GM21381 (cell line): ENCODE data around the gene RPA4.
A peak's percentile ranks its signal among the peaks of the same experiment; 100 is the strongest.
"Not testable (repeated sequence)": the region's sequence is repeated elsewhere in the genome, so short reads cannot be mapped to it uniquely, and the experiment has no call there.

ENCODE experiments used
- ATAC-seq: cut with Tn5 transposase; IDR thresholded peaks from one replicate; pipeline ENCODE4 v1.9.1; 2021; ENCODE audit warnings: mild to moderate bottlenecking, moderate library complexity; ENCODE audit not compliant: unreplicated experiment

RPA4 gene, protein sequence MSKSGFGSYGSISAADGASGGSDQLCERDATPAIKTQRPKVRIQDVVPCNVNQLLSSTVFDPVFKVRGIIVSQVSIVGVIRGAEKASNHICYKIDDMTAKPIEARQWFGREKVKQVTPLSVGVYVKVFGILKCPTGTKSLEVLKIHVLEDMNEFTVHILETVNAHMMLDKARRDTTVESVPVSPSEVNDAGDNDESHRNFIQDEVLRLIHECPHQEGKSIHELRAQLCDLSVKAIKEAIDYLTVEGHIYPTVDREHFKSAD

GRCh38 chrX:96883608-96884007 lies at the start of gene RPA4:
TSS of gene RPA4 (plus strand) at chrX:96883908. CDS start at chrX:96884311, 403 bp downstream.
- no peak for ATAC-seq

DNA sequence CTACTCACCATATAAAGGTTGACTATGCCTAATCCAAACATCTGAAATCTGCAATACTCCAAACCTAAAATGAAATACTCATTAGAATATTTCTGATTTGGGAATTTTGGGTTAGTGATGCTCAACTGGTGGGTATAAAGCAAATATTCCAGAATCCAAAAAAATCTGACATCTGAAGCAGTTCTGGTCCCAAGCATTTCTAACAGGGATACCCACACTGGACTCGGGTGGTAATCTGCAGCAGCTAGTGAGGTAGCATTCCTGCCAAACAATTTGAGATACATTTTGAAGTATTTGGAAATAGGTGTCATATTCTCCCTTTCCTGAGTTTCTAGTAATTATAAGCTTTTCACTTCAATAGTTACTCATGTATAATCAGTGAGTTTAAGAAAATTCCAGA lies 49.6 kb upstream of the RPA4 start:
- ATAC-seq: no peak

- ATAC-seq: peak; percentile 75
Measured at GRCh38 chrX:96835660-96836289, 47.9 kb upstream of the RPA4 start.

GRCh38 chrX:96837808-96838207 lies 45.9 kb upstream of the RPA4 start:
- no peak for ATAC-seq

DNA sequence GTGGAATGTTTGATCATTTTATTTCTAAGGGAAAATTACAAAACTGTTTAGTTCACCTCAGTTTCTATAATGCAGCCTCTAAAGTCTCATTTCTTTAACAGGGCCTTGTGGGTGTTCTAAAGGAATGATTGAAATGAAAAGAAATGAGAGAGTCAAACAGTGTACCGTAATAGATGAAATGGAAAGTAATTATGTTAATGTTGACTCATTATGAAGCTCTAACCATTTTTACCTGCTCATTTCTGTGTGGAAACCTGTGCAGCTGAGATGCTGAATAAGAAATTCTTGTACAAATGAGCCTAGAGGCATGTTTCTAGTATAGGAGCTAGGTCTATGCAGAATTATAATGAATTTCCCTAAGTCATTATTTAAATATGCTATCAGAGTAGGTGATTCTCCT lies 45.2 kb upstream of the RPA4 start:
- ATAC-seq: no peak

- ATAC-seq: no peak
Measured at GRCh38 chrX:96841325-96841724, 42.4 kb upstream of the RPA4 start.

GRCh38 chrX:96841866-96842265 lies 41.8 kb upstream of the RPA4 start:
- not testable (repeated sequence) for ATAC-seq

DNA sequence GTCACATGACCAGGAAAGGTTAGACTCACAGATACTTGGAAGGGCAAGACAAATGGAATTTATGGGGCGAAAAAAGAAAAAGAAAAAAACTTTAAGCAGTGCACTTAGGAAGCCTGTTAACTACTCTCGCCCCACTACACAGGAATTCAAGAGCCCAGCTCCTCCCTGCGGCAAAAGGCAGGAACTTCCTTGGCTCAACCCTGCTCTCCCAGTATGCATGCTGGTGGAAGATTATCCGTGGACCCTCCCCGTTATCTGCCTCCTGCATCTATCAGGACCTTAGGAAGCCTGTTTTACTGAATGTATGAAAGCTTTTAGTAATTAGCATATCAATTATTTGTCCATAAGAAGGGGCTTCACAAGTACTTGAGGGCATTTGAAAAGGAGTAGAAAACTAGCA lies 40.1 kb upstream of the RPA4 start:
- no peak for ATAC-seq

DNA sequence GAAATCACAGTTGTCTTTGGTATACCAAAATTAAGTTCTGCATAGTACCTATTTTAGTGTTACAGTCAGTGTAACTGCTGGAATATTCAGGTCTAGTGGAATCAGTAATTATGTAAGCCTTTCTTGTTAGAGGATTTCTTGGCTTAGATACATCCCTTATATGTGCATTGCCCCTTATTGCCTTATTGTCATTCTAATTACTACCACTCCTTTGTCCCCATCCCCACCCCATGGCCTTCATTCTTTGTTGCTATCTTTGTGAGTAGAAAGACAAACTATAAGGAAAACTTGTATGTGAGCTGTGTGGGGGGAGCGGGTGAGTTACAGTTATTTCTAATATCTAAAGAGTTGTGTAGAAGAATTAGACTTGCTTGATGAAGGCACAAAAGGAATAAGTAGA lies 36.9 kb upstream of the RPA4 start:
- ATAC-seq: no peak

- ATAC-seq: not testable (repeated sequence)
Measured at GRCh38 chrX:96859422-96859821, 24.3 kb upstream of the RPA4 start.

DNA sequence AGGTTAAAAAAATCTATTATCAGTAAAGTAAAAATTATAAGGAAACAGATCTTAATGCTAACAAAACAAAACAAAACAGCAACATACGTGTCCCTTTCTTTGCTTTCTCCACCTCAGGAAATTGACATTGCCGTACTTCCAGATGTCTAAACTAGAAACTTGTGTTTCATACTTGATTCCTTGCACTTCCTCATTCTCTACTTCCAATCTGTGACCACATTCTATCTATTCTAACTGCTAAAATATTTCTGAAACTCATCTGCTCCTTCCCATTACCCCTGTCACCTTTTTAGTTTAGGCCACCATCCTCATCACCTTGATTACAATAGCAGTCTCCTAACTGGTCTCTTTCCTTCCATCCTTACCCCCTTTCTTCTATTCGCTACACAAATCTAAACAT lies 22.5 kb upstream of the RPA4 start:
- ATAC-seq: no peak

DNA sequence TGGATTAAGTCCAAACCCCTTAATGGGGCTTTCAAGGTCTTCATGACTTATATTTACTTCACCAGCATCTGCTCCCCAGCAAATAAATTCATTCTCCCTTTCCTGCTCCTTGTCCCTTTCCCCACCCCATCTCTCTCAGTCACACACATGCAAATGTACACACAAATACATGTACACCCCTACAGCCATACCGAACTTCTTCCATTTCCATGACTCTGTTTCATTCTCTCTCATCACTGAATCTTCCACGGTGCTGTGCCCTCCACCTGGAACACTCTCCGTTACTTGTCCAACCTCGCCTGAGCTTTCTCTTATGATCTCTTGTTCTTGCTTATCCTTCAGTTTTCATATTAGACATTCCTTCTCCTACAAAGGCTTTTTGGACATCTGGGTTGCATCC lies 22.0 kb upstream of the RPA4 start:
- ATAC-seq: no peak

GRCh38 chrX:96884027-96884426 lies 319 bp downstream of the RPA4 start:
- no peak for ATAC-seq

DNA sequence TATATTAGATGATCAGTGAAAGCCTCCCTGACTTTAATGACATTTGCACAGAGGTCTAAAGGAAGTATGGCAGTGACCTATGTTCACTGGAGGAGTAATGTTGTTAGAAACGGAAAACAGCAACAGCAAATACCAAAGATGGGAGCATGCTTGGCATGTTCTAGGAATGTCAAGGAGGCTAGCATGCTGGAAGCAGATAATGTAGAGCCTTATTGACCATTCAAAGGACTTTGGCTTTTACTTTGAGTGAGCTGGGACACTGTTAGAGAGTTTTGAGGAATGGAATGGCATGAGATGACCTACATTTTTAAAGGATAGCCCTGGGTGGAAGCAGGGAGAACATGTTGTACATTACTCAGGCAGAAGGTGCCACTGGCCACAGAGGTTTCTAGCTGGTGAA lies 6.0 kb downstream of the RPA4 start:
- ATAC-seq: no peak

- ATAC-seq: no peak
Measured at GRCh38 chrX:96906741-96907140, 23.0 kb downstream of the RPA4 start.

DNA sequence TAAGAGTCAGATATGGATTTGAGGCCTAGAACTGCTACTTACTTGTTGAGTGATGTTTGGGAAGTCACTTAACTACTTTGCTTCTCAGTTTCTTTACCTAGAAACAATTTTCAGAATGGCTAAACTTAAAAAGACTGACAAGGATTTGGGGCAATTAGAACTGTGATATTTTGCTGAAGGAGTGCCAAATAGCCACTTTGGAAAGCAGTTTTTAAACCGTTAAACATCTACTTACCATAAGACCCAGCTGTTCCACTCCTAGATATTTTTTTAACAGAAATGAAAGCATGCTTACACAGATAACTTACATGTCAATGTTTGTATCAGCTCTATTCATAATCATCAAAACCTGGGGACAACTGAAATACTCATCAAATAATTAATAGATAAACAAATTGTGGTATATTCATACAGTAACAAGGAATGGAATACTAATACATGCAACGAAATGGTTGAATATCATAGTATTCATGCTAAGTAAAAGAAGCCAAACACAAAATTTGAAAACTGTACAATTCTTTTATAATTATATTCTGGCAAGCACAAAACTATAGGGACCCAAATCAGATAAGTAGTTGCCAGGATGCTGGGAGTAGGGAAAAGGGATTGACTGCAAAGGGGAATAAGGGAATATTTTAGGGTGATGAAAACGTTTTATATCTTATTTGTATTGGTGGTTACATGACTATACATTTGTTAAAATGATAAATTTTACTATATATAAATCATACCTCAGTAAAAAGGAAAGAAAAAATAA lies 24.0 kb downstream of the RPA4 start:
- no peak for ATAC-seq

DNA sequence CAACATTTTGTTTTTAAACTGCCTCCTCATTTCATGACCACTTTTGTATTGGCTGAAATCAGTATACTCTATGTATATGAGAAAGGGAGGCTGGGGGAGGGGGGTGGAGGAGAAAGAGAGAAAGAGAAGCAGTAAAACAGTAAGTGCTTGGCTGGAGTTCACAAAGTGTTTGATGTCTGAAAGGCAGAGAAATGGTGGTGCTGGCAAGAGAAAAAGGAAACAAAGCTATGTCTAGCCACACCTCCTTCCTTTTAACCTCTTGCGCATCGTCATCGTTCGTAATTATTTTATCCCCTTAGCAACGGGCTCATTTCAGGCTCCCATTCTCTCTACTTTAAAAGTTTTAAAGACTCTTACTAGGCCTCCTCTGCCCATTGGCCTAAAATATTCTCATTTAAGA lies 25.6 kb downstream of the RPA4 start:
- no peak for ATAC-seq

- no peak for ATAC-seq
Measured at GRCh38 chrX:96918864-96919263, 35.2 kb downstream of the RPA4 start.

DNA sequence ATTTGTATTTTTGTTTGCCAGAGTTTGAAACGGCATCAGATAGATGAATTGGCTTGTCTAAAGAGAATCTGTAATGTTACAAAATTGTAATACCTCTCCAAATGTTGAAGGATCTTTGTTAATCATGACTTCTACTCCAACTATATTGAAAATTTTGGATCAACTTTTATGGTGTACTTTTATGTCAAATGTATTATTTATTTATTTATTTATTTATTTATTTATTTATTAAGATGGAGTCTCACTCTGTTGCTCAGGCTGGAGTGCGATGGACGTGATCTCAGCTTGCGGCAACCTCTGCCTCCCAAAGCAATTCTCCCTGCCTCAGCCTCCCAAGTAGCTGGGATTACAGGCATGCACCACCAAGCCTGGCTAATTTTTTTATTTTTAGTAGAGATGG lies 36.0 kb downstream of the RPA4 start:
- ATAC-seq: no peak

DNA sequence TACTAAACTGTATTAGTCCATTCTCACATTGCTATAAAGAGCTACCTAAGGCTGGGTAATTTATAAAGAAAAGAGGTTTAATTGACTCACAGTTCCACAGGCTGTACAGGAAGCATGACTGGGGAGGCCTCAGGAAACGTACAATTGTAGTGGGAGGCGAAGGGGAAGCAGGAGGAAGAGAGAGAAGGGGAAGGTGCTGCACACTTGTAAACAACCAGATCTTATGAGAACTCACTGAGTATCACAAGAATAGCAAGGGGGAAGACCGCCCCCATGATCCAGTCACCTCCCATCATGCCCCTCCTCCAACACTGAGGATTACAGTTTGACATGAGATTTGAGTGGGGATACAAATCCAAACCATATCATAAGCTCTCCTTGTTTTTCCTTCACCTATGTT lies 40.9 kb downstream of the RPA4 start:
- ATAC-seq: no peak

DNA sequence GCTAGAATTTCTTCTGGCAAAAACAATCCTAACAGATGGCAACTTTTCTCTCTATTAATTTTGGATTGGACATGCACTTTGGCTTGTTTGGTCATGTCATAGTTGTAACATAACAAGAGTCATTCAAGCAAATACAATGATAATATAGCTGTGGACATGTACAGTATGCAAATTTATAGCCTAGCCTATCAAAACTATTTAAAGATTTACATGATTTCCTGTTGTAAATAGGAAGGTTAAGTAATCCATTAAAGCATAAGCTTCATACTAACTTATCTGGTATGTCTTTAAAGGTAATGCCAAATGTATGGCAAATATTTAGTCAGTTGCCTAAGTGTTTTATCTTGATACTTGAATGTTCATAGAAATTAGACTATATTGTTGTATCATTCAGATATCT lies 45.3 kb downstream of the RPA4 start:
- no peak for ATAC-seq
